HG03159 (cell line): ENCODE measurements around the gene AKIP1.

Experiments used
- ATAC-seq: cut with Tn5 transposase; IDR thresholded peaks from one replicate; pipeline ENCODE4 v1.9.1; 2021; ENCODE audit warnings: mild to moderate bottlenecking, moderate library complexity; ENCODE audit not compliant: unreplicated experiment

Gene AKIP1

DNA sequence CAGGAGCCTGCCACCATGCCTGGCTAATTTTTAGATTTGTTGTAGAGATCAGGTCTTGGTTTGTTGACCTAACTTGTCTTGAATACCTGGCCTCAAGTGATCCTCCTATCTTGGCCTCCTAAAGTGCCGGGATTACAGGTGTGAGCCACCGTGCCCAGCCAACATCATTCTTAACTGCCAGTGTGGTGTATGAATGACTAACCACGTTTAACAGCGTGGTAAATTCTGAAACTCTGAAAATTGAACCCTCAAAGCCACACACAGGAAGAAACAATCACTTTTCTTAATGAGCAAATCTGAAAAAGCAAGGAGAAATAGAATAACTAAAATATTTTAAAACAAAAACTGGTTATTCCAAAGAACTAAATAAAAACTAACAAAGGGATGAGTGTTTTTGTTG, 45.9 kb downstream of the AKIP1 start:
- no peak for ATAC-seq

DNA sequence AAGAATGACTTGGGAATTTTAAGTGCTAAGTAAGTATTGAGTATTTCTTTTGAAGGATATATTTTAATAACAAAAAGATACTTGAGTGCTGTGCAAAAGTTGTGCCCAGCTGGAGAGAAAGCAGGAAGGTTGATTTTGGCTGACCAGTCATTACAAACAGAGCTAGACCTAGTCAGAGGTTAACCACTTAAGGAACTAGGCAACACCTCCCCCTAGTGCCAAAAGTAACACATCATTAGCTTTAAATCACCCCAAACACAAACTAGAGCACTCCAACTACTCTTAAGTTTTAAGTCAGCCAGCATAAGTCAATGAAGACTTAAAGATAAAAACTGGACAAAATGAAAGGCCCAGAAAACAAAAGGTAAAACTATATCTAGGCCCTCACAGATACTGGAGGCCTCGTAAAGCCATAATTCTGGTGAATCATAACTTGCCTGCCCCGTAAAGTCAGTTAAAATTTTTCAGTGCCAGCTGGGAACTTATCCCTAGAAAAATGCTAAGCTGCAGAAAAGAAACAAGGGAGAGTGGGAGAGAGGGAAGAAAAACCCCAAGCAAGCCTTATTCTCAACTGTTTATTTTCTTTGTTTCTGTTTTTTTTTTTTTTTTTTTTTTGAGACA, 48.7 kb downstream of the AKIP1 start:
- ATAC-seq = peak; percentile 47

GRCh38 chr11:8961401-8961800, 50.4 kb downstream of the AKIP1 start:
- ATAC-seq = no peak

DNA sequence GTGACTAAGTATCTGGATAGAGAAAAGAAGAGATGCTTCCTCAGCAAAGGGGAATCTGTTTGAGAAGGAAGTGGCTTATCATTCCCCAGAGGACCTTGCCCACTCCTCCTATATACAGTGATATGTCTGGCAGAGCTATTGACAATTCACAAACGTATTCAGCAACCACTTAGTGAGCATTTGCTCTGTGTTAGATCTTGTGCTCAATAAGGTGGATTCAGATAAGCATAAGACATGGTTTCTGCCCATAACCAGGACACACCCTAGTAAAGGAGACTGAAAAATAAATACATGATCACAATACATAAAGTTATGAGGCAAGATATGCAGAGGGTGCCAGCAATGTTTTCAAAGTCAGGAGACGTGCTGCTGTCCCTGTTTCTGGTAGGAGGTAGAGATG, 51.9 kb downstream of the AKIP1 start:
- ATAC-seq = no peak

DNA sequence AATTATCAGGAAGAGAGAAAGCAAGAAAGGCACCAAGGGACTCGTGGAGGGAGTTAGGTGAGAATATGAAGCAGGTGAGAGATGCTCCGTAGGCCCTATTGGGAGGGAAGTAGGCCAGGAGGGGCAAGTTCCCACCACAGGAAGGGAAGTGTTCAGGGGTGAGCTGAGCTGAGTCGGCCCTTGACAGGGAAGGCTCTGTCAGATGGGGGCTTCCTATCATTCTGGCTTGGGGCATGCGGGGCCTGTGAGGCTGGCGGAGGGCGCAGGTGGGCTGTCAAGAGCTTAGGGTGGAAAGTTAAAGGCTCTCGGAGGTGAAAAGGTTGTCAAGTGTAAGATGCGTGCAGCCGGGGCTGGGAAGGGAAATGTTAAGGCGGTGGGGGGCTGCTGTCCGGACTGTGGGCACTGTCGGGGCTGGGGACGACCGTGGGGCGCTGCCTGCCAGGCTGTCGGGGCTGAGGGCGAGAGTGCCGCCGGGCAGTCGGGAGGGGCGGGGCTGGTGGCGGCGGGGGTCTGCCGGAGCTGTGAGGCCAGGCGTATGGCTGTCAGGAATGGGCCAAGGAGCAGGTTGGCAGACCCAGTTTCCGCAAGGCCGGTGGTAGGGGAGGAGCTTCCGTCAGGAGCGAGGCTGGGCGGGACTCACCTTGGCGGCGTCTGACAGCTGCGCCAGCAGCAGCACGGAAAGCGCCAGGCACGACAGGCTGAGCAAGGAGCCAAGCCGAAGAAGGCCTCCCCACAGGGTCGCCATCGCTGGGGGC, 52.8 kb downstream of the AKIP1 start:
- peak; percentile 75 for ATAC-seq

DNA sequence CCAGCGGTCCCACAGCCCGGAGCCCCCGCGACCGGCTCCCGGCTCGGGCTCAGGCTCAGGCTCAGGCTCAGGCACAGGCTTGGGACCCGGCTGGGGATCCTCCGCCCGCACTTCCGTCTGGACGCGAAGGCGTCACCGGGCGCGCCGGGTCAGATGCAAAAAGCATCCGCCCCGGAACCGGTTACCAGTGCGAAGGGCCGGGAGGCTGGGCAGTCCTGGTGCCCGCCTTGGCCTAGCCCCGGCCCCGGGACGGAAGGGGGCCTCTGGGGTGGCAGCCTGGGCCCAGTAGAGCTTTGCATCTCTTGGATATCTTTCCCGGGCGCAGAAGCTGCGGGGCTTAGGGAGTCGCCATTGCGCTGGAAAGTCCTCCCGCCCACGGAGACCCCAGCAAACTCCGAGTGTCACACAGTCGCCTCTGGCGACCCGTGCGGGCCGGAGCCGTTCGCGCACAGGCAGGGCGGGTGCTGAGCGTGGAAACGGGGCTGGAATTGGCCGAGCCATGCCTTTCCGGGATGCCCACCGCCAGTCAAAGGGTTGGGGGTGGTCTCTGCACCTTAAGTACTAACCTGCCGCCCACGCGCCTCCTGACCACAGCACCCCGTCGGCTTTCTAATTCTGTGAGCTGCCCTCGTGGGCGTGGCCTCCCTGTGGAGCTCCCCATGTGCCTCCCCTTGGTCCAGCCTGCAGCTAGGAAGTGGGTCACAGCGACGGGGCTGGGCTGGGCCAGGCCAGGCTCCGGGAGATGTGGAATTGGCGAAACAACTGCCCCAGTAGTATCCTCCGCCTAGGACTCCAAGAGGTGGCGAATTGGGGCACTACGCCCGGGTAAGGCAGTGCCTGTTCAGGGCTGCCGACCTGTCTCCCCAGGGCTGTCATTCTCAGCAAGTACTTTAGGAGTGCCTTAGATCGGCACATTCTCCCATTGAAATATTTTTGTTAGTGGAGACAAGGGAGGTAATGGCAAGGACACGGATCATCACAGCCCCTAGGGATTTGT, 53.6 kb downstream of the AKIP1 start, which contains the start of gene TMEM9B:
Gene TMEM9B, minus strand, starts transcription at position 119 of the 997 bp plus-strand sequence. CDS start 129 bp downstream, outside the sequence.
- peak; percentile 79 for ATAC-seq

- no peak for ATAC-seq
Observed at GRCh38 chr11:8967184-8967583, 56.2 kb downstream of the AKIP1 start.
